ENCODE data around the gene UBE2I. TPM values are rescaled to one million over a fixed set of nuclear protein-coding genes. Genes with fewer than 3 reads are reported as not detected.

The UBE2I gene
- total RNA-seq, 2 experiments from 2014 or later = 122 to 323 TPM

DNA sequence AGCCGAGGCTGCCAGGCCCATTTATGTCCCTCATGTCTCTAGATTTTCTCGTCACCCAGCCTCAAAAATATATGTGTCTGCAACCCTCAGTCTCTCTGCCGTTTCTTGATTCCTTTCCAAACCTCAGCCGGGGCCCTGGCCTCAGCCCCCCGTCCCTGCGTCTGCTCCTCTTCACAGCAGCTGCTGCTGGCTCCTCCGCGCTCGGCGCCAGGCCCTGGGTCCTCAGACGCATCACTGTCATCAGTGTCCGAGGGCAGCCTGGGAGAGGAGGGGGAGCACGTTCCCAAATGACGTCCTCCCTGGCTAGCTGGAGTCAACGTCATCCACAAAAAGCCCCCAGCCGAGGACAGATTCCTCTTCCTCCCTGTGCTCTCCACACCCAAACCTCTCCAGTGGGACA lies 39.9 kb downstream of the UBE2I start:
- Histone ChIP-seq H4K20me1 (ENCODE audit: insufficient read depth, low read length) (no peaks in the 10 kb centered on the region), H3K9me3 (ENCODE audit: low read length) (no peaks in the 10 kb centered on the region), H3K9me2 (ENCODE audit: insufficient read depth, low read length) (no peaks in the 10 kb centered on the region), H2AFZ (ENCODE audit: low read length) (no peak overlapping the region), H3K79me2 (ENCODE audit: insufficient read depth, low read depth, low read length) (peaks cover 15% of the 10 kb centered on the region), H3K36me3 (ENCODE audit: insufficient read depth, low read length) (peaks cover 15% of the 10 kb centered on the region; the same call in 1 of the 2 replicates), H3K4me1 (ENCODE audit: insufficient read depth, low read length, poor library complexity, severe bottlenecking) (peaks cover 16% of the 10 kb centered on the region), H3K4me2 (ENCODE audit: low read length) (no peak overlapping the region), H3K27ac (ENCODE audit: low read depth, low read length, poor library complexity, severe bottlenecking) (no peak overlapping the region), H3K4me3 (ENCODE audit: low read depth, low read length, poor library complexity, severe bottlenecking) (no peak overlapping the region)
- TF ChIP-seq, protein P1, sequence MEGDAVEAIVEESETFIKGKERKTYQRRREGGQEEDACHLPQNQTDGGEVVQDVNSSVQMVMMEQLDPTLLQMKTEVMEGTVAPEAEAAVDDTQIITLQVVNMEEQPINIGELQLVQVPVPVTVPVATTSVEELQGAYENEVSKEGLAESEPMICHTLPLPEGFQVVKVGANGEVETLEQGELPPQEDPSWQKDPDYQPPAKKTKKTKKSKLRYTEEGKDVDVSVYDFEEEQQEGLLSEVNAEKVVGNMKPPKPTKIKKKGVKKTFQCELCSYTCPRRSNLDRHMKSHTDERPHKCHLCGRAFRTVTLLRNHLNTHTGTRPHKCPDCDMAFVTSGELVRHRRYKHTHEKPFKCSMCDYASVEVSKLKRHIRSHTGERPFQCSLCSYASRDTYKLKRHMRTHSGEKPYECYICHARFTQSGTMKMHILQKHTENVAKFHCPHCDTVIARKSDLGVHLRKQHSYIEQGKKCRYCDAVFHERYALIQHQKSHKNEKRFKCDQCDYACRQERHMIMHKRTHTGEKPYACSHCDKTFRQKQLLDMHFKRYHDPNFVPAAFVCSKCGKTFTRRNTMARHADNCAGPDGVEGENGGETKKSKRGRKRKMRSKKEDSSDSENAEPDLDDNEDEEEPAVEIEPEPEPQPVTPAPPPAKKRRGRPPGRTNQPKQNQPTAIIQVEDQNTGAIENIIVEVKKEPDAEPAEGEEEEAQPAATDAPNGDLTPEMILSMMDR (conservative IDR thresholded peaks at IDR 0.05; ENCODE audit: low read length) = no peak
- no peak for TF ChIP-seq EZH2phosphoT487 (IDR thresholded peaks at IDR 0.05; ENCODE audit: borderline replicate concordance, low read depth, low read length)
- no peak for DNase-seq (ENCODE audit: low spot score)
- intact Hi-C loops (cut with micrococcal nuclease; ENCODE audit: unreplicated experiment) = no loop called here
- CTCF ChIA-PET (ENCODE audit: unreplicated experiment) = no interaction called here
- TSS peak; percentile 92 for BruUV-seq (replicated peaks)
- POLR2A ChIA-PET = no interaction called here

DNA sequence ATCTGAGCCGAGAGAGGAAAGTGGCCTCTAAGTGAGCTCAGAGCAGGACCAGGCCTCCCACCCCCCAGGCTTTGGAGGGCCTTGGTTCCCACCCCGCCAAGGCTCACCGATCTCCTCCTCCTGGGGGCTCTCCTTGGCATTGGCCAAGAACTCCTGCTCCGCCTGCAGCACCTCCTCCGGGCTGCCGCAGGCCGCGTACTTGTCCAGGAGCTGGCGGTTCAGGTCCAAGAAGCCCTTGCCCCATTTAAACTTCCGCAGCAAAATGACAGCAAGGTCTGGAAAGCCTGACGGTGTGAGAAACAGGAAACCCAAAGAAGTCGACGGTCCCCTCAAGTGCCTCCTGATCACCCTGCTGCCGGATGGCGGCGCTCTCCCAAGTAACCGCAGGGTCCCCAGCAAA lies 40.5 kb downstream of the UBE2I start:
- Histone ChIP-seq H2AFZ (ENCODE audit: low read length) (no peak overlapping the region), H4K20me1 (ENCODE audit: insufficient read depth, low read length) (no peaks in the 10 kb centered on the region), H3K4me1 (ENCODE audit: insufficient read depth, low read length, poor library complexity, severe bottlenecking) (peaks cover 16% of the 10 kb centered on the region), H3K4me3 (ENCODE audit: low read depth, low read length, poor library complexity, severe bottlenecking) (no peak overlapping the region), H3K9me3 (ENCODE audit: low read length) (no peaks in the 10 kb centered on the region), H3K9me2 (ENCODE audit: insufficient read depth, low read length) (no peaks in the 10 kb centered on the region), H3K36me3 (ENCODE audit: insufficient read depth, low read length) (peaks cover 15% of the 10 kb centered on the region; the same call in 1 of the 2 replicates), H3K27ac (ENCODE audit: low read depth, low read length, poor library complexity, severe bottlenecking) (no peak overlapping the region), H3K79me2 (ENCODE audit: insufficient read depth, low read depth, low read length) (peaks cover 15% of the 10 kb centered on the region), H3K4me2 (ENCODE audit: low read length) (no peak overlapping the region; the same call in 1 of the 2 replicates)
- POLR2A ChIA-PET = no interaction called here
- CTCF ChIA-PET (ENCODE audit: unreplicated experiment) = no interaction called here
- intact Hi-C loops (cut with micrococcal nuclease; ENCODE audit: unreplicated experiment) = no loop called here
- TF ChIP-seq, protein P1 (conservative IDR thresholded peaks at IDR 0.05; ENCODE audit: low read length) = no peak
- no peak for TF ChIP-seq EZH2phosphoT487 (IDR thresholded peaks at IDR 0.05; ENCODE audit: borderline replicate concordance, low read depth, low read length)
- DNase-seq (ENCODE audit: low spot score) = no peak
- BruUV-seq (replicated peaks) = no TSS peak

DNA sequence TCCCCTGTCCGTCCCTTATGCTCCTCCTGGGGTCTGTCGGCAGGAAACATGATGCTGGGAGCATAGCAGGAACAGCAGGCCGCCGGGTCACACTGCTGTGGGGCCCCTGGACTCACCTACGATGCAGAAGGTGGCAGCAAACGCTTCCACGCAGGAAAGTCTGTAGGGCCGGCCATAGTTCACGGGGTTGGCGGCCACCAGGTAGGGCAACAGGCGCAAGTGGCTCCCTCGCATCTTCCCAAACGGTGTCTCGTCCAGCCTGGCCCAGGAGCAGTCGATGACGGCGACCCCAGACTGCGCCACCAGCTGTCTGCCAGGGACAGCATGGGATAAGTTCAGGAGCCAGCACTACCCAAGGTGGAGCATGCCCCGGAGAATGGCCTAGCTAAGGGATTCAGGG lies 41.3 kb downstream of the UBE2I start:
- Histone ChIP-seq H3K4me2 (ENCODE audit: low read length) (peak overlapping the region; percentile 96), H3K36me3 (ENCODE audit: insufficient read depth, low read length) (peaks cover 15% of the 10 kb centered on the region; the same call in 1 of the 2 replicates), H3K27ac (ENCODE audit: low read depth, low read length, poor library complexity, severe bottlenecking) (no peak overlapping the region), H3K4me1 (ENCODE audit: insufficient read depth, low read length, poor library complexity, severe bottlenecking) (peaks cover 16% of the 10 kb centered on the region), H3K4me3 (ENCODE audit: low read depth, low read length, poor library complexity, severe bottlenecking) (peak overlapping the region; percentile 83), H3K79me2 (ENCODE audit: insufficient read depth, low read depth, low read length) (peaks cover 15% of the 10 kb centered on the region), H3K9me2 (ENCODE audit: insufficient read depth, low read length) (no peaks in the 10 kb centered on the region), H3K9me3 (ENCODE audit: low read length) (no peaks in the 10 kb centered on the region), H2AFZ (ENCODE audit: low read length) (no peak overlapping the region), H4K20me1 (ENCODE audit: insufficient read depth, low read length) (no peaks in the 10 kb centered on the region)
- CTCF ChIA-PET (ENCODE audit: unreplicated experiment) = no interaction called here
- intact Hi-C loops (cut with micrococcal nuclease; ENCODE audit: unreplicated experiment) = no loop called here
- POLR2A ChIA-PET = no interaction called here
- no peak for DNase-seq (ENCODE audit: low spot score)
- no peak for TF ChIP-seq EZH2phosphoT487 (IDR thresholded peaks at IDR 0.05; ENCODE audit: borderline replicate concordance, low read depth, low read length)
- TF ChIP-seq, protein P1 (conservative IDR thresholded peaks at IDR 0.05; ENCODE audit: low read length) = no peak
- BruUV-seq (replicated peaks) = no TSS peak

Data from OCI-LY7 (cell line).